ENCODE results near the gene CELA1. TPM values are rescaled to one million over a fixed set of nuclear protein-coding genes. Genes with fewer than 3 reads are reported as not detected.
A peak's percentile ranks its signal among the peaks of the same experiment; 100 is the strongest.

The CELA1 gene
- total and polyA plus RNA-seq, 8 donors = not detected

DNA sequence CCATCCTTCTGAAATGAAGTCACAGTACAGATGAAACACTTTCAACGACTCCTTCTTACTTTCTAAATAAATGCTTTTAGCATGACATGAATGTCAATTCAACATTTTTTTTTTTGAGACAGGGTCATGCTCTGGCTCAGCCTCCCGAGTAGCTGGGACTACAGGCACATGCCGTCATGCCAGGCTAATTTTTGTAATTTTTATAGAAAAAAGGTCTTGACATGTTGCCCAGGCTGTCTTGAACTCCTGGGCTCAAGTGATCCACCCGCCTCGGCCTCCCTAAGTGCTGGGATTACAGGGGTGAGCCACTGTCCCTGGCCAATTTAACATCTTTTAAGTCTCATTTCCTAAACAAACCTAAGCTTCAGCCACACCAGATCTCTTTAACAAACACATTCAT is 28.4 kb upstream of the CELA1 start:
- TF ChIP-seq CTCF (IDR thresholded peaks at IDR 0.05) = no peak
- intact Hi-C loops (cut with DNase I) = no loop called here
- FAIRE-seq = no peak
- Histone ChIP-seq H3K27ac (no peak overlapping the region), H3K9me3 (no peaks in the 10 kb centered on the region), H3K27me3 (no peaks in the 10 kb centered on the region), H3K4me3 (no peak overlapping the region), H3K4me1 (peaks cover 0 to 7% (median 0%) of the 10 kb centered on the region in 3 donors), H3K36me3 (peaks cover 0 to 7% (median 6%) of the 10 kb centered on the region in 3 donors)
- WGBS, 2 donors = 83 to 89% methylated on average over 5 of the region's 5 CpGs
- DNase-seq = no peak
- no peak for ATAC-seq

DNA sequence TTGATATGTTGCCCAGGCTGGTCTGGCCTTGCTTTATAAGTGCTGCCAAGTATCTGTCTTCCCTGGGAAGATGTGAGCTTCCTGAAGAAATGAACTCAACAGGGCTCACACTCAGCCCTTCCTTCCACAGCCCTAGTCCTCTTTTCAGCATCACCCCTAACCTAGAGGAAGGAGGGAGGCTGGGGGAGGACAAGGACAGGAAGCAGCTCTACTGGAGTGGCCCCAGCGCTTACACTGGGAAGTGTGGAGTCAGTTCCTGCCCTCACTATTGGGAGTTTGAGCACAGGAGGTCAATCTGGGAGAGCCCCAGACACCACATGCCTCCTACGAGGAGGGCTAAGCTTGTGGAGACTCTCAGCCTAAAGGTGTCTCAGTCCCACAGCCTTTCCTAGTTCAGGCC is 27.9 kb upstream of the CELA1 start:
- Histone ChIP-seq H3K36me3 (peaks cover 0 to 6% (median 2%) of the 10 kb centered on the region in 3 donors), H3K9me3 (no peaks in the 10 kb centered on the region), H3K27ac (no peak overlapping the region), H3K4me3 (no peak overlapping the region), H3K4me1 (peaks cover 0 to 7% (median 0%) of the 10 kb centered on the region in 3 donors), H3K27me3 (no peaks in the 10 kb centered on the region)
- no peak for ATAC-seq
- FAIRE-seq = no peak
- DNase-seq = no peak
- TF ChIP-seq CTCF (IDR thresholded peaks at IDR 0.05) = no peak
- WGBS, 2 donors = 85 to 92% methylated on average over 2 of the region's 2 CpGs
- intact Hi-C loops (cut with DNase I) = no loop called here

DNA sequence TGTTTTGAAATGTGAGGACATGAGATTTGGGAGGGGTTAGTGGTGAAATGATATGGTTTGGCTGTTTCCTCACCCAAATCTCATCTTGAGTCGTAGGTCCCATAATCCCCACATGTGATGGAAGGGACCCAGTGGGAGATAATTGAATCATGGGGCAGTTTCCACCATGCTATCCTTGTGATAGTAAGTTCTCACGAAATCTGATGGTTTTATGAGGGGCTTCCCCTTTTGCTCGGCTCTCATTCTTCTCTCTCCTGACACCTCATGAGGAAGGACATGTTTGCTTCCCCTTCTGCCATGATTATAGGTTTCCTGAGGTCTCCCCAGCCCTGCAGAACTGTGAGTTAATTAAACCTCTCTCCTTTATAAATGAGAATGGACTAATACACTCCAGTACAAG is 26.7 kb upstream of the CELA1 start:
- H3K4me3 ChIP-seq = no peak overlapping the region
- whole genome bisulfite sequencing, 2 donors = 88 to 94% methylated on average over 3 of the region's 3 CpGs
- ATAC-seq (no peak), FAIRE-seq (no peak), DNase-seq (no peak)
- no peaks in the 10 kb centered on the region for H3K9me3 ChIP-seq
- H3K4me1 ChIP-seq = peaks cover 0 to 7% (median 0%) of the 10 kb centered on the region in 3 donors
- no peaks in the 10 kb centered on the region for H3K36me3 ChIP-seq
- no peak overlapping the region for H3K27ac ChIP-seq
- H3K27me3 ChIP-seq = no peaks in the 10 kb centered on the region
- TF ChIP-seq CTCF (IDR thresholded peaks at IDR 0.05) = no peak
- intact Hi-C loops (cut with DNase I) = no loop called here

DNA sequence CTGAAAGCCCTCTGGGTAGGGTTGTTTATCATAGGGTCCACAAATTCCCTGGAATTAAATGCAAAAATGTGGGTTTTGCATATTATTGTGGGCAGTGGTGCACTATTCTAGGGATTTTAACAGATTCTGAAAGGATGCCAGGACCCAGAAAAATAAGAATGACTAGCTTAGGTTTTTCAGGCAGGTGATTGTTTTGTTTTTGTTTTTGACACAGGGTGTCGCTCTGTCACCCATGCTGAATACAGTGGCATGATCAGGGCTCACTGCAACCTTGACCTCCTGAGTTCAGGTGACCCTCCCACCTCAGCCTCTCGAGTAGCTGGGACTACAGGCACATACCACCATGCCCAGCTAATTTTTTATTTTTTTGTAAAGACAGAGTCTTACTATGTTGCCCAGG is 25.5 kb upstream of the CELA1 start:
- no peak for TF ChIP-seq CTCF (IDR thresholded peaks at IDR 0.05)
- WGBS, 2 donors = 66 to 84% methylated on average over 2 of the region's 2 CpGs
- Histone ChIP-seq H3K27me3 (no peaks in the 10 kb centered on the region), H3K9me3 (no peaks in the 10 kb centered on the region), H3K27ac (peak overlapping the region; percentile 9 to 60 (median 40)), H3K4me3 (no peak overlapping the region), H3K36me3 (no peaks in the 10 kb centered on the region), H3K4me1 (peaks cover 0 to 7% (median 0%) of the 10 kb centered on the region in 3 donors)
- FAIRE-seq (no peak), ATAC-seq (no peak), DNase-seq (no peak)
- intact Hi-C loops (cut with DNase I) = no loop called here

GRCh38 chr12:51371295-51371953 is 24.9 kb upstream of the CELA1 start:
- DNase-seq (peak in 4 of 6 donors; percentile 48 to 67 (median 58)), FAIRE-seq (no peak), ATAC-seq (peak; percentile 87 to 94 (median 92))
- H3K27ac ChIP-seq = peak overlapping the region; percentile 9 to 60 (median 40)
- H3K36me3 ChIP-seq = no peaks in the 10 kb centered on the region
- H3K27me3 ChIP-seq = no peaks in the 10 kb centered on the region
- TF ChIP-seq CTCF (IDR thresholded peaks at IDR 0.05) = no peak
- no peaks in the 10 kb centered on the region for H3K9me3 ChIP-seq
- no peak overlapping the region for H3K4me3 ChIP-seq
- H3K4me1 ChIP-seq = peaks cover 0 to 7% (median 0%) of the 10 kb centered on the region in 3 donors
- intact Hi-C loops (cut with DNase I) = no loop called here
- WGBS, 2 donors = 45 to 49% methylated on average over 8 of the region's 8 CpGs

All from pancreas (tissue), 10 donors.